Measurements from ENCODE around the gene KCNJ12.
"Not testable (repeated sequence)": the region's sequence is repeated elsewhere in the genome, so short reads cannot be mapped to it uniquely, and the experiment has no call there.

GRCh38 chr17:21436481-21436880 lies 60.3 kb downstream of the KCNJ12 start:
- TF ChIP-seq CTCF, POLR2A (IDR thresholded peaks at IDR 0.05): not testable (repeated sequence)

Data from adrenal gland (tissue), 5 donors.